ENCODE measurements around the gene TMEM187.
A peak's percentile ranks its signal among the peaks of the same experiment; 100 is the strongest.
"Not testable (repeated sequence)": the region's sequence is repeated elsewhere in the genome, so short reads cannot be mapped to it uniquely, and the experiment has no call there.

The TMEM187 gene

DNA sequence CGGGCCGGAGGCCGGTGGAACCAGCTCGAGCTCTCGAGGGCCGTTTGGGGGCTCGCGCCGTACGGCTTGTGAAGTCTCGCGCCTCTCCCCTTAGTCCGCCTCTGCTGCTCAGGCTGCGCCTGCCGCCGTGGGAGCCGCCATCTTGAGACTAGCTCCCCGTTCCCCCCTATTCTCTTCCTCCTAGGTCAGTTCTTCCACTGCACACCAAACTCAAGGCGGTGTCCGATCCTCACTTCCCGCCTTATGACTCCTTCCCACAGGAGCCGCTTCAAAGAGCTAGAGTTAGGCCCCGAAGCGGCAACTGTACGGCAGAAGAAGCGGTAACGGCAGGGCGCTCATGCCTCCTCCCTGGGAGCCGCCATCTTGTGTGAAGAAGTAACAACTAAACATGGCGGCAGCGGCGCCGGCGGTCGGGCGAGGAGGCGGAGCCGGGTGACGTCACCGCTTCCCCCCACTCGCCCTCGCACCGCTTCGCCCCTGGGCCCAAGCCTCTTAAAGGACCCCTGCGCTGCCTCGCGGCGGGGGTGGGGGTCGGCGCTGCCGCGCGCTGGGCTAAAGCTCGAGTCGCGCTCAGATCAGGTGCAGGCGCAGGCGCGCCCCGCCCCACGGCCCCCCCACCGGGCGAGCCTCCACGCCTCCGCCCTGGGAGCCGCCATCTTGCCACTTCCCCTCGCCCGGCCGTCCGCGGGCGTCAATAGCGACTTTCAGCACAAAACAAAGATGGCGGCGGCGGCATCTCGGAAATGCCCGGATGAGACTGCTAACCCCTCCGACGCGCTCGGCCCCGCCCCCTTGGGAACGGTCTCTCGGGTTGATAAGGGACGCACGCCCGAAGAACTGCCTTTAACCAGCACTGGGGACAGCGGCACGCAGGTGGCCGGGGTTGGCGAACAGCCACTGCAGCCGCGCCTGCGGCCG is 845 bp upstream of the TMEM187 start, which contains the start of gene HCFC1:
HCFC1 (minus strand) TSS at position 369 of the 918 bp plus-strand sequence. CDS start 978 bp downstream, outside the sequence.
- DNase-seq (ENCODE audit: low spot score), result peak; percentile 58

DNA sequence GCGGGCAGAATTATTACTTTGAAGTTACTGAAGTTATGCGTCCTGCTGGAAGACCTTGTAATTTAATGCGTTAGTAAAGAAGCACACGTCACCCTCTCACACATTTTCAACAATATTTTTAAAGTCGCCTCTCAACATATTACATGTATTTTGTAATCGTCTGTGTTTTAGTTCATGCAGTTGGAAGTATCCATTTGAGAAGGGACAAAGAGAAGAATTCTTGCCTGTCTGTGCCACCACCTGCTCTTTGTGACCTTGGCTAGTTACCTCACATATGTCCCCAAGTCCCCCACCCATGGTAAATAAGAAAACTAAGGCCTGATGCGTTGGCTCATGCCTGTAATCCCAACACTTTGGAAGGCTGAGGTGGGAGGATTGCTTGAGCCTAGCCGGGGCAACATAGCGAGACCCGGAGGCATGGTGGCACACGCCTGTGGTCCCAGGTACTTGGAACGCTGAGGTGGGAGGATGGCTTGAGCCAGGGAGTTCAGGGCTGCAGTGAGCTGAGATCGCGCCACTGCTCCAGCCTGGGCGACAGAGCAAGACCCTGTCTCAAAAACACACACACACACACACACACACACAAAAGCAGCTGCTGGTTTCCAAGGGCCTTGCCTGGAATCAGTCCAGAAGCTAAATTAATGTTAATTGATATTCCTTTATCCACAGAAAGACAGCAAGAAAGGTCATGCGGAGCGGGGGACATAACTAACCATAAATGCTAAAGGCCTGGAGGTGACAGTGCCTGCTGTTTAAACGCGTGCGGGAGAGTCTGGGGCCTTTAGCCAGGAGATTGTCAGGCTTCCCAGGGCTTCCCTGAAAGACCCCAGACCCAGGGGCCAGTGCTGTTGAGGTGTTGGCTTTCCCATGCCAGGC is 811 bp downstream of the TMEM187 start:
- no peak for DNase-seq (ENCODE audit: low spot score)

DNA sequence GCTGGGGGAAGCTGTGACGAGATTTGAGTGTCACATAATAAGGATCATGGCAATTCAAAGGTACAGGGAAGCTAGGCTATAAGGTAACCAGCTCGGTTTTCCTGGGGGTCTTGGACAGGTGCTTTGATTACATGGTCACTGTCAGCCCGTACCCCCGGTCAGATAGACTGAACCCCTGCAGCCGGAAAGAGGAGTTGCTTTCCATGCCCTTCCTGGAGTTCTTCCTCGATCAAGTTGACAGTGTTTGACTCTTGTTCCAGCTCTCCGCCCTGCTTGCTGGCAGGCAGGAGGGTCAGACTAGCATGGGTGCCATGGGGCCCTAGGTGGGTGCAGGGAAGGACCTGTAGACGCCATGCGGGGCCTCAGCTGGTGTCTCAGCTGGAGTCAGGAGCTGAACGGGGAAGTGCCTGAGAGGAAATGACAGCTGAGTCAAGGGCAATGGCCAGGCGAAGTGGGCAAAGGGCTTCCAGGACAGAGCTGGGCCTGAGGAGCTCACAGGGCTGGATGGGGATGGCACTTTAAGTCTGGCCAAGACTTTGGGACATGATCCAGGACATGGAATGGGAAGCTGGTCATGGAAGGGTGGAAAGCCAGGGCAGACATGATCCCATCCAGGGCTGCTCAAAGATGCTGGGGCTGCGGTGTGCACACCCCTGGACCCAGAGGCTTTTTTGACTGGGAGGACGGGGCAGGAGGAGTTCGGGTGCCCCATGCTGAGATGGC is 1.6 kb downstream of the TMEM187 start:
- no peak for DNase-seq (ENCODE audit: low spot score)

DNA sequence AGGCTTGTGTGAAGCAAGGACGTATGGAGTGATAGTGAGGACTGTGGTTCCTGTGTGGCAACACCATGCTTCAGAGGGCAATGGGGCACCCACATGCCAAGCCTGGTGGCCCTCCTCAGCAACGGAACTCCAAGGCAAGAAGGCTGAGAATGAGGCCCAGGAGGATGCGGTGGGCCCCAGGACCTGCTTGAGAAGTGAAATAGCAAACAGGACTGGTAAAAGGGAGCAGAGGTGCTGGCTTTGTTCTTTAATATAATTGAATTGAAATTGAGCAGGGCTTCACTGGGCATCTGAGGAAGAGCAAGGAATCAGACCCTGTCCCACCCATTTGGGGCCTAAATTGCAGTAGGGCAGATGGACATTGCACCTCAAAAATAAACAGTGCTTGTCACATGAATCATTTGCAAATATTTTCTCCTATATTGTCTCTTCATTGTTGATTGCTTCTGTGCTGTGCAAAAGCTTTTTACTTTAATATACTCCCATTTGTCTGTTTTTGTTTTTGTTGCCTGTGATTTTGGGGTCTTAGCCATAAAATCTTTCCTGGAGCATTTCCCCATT is 2.3 kb downstream of the TMEM187 start:
- no peak for DNase-seq (ENCODE audit: low spot score)

DNA sequence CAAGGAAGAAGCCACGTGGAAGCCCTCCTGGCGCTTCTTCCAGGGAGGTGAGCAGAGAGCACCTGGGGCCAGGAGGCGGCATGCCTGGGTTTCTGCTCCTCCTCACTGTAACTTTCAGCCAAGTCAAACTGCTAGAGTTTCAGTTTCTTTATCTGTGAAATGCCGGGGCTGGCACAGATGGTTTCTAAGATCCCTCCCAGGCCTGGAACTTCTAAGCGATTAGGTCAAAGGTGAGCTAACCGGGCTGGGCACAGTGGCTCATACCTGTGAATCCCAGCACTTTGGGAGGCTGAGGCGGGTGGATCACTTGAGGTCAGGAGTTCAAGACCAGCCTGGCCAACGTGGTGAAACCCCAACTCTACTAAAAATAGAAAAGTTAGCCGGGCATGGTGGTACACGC is 7.8 kb downstream of the TMEM187 start:
- DNase-seq (ENCODE audit: low spot score), result not testable (repeated sequence)

DNA sequence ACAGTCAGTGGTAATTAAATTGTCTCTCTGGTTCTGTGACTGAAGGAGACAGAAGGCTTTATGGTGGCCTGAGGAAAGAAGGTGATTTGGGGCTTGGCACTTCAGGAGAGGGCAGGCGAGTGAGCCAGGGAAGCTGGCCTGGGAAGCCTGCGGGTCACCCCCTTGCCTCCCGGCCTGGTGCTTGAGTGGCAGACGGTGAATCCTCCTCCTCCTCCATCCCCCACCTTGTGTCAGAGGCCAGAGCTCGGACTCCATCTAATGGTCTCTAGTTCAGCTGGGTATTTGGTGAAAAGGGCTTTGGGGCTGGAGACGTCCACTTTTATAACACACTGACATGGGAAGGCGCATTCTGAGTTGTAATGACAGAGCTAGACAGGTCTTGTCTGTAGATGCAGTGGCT is 8.7 kb downstream of the TMEM187 start:
- DNase-seq (ENCODE audit: low spot score), result no peak

DNA sequence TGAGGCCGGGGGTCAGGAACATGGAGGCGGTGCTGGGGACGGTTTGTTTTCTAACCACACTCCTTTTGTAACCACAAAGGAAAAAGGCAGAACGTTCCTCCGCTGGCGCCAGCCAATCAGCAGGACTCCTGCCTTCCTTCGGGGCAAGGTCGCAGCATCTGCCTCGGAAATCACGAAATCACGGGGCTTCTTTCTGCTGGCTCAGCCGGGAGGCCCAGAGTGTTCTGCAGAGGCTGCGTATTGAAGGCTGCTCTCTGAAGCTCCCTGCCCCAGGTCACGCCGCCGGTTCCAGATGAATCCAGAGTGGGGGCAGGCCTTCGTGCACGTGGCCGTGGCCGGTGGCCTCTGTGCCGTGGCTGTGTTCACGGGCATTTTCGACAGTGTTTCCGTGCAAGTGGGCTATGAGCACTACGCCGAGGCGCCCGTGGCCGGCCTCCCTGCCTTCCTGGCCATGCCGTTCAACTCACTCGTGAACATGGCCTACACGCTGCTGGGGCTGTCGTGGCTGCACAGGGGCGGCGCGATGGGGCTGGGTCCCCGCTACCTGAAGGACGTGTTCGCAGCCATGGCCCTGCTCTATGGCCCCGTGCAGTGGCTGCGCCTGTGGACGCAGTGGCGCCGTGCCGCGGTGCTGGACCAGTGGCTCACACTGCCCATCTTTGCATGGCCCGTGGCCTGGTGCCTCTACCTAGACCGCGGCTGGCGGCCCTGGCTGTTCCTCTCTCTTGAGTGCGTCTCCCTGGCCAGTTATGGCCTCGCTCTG is 9.4 kb downstream of the TMEM187 start:
- DNase-seq (ENCODE audit: low spot score), result no peak

DNA sequence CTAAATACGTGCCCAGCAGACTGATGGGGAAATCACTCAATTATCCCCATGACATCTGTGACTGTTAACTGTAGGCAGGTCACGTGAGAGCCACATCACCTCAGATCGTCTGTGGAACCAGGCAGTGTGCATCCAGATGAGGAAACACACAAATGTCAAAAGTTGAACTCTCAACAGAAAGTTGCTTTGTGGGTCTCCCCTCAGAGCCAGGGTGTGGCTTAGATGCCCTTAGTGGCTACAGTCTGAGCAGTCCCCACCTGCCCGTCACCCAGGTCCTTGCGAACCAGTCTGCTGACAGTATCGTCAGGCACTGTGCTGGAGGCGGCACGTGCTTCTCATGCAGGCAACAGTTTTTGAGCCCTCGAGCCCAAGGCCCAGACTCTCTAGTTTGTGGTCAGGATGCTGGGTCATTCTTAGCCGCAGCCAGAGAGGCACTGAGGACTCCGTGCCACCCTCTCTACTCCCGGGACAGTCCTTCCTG is 10.8 kb downstream of the TMEM187 start:
- DNase-seq (ENCODE audit: low spot score), result no peak

DNA sequence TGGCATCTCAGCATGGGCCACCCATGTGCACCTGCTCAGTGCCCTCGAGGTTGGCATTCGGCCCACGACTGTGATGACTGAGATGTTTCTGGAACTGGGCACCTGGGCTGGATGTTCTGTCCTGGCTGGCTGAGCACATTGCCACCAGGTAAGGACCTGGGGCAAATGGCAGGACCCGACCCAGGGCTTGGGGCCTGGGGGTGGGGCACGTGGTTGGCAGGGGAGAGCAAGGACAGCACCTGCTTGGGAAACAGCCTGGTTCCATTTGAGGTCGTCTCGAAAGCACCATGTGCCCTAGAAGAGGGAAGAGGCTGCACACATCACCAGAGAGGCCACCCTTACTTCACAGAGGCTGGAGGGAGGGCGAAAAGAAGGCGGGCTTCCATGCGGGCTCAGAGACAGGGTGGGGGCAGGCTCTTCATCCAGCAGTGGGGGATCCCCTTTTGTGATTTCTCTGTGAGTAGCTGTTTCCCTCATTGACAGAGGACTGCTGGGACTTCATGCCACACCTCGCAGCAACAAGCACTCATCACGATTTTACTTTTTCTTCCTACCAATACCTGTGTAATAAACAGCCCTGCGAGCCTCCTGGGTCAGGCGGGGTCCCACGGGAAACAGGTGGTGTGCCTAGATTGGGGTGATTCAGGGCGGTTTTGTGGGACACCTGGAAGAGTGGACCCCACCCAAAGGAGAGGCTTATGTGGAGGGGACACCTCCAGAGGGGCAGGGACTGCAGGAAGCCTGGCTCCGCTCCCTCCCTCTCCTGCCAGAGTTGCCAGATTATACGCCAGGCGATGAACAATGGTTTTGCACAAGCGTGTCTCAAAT is 12.0 kb downstream of the TMEM187 start:
- DNase-seq (ENCODE audit: low spot score), result no peak

DNA sequence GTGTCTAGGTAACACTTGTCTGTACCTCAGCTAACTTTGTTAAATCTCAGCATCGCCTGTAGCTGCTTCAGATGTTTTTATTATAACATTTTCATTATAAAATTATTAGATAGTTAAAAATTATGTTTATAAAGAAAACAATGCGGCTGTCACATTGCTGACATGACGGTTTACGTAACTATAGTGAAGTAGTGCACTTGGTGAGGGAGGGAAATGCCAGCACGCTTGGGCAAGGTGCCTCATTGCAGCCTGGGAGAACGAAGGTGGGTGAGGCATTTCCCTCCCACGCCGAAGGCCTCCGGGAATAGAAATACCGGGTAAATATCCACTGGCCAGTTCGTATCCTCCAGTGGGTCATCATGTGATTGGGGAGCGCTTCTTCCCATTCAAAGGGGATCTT is 15.9 kb downstream of the TMEM187 start:
- DNase-seq (ENCODE audit: low spot score), result no peak

DNA sequence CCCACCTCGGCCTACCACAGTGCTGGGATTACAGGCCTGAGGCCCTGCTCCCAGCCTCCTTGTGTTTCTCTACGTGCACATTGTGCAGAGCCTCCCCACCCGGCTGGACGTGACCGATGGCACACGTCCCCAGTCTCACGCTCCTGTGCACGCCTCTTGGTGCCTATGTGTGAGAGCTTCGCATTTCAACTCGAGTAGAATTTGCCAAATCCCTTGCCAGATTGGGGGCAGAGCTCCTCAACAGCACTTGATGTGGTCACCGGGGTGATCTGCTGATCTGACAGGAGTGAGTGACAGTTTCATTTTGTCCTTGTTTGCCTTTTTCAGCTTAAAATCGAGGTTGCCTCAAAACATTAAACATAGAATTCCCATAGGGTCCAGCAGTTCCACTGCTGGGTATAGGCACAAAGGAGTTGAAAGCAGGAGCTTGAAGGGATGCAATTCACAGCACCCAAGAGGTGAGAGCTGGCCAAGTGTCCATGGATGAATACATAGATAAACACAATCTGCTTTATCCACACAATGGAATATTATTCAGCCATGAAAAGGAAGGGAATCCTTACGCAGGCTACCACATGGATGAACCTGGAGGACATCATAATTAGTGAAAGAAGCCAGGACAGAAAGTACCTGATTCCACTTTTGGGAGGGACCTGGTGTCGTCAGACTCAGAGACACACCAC is 17.6 kb downstream of the TMEM187 start:
- no peak for DNase-seq (ENCODE audit: low spot score)

DNA sequence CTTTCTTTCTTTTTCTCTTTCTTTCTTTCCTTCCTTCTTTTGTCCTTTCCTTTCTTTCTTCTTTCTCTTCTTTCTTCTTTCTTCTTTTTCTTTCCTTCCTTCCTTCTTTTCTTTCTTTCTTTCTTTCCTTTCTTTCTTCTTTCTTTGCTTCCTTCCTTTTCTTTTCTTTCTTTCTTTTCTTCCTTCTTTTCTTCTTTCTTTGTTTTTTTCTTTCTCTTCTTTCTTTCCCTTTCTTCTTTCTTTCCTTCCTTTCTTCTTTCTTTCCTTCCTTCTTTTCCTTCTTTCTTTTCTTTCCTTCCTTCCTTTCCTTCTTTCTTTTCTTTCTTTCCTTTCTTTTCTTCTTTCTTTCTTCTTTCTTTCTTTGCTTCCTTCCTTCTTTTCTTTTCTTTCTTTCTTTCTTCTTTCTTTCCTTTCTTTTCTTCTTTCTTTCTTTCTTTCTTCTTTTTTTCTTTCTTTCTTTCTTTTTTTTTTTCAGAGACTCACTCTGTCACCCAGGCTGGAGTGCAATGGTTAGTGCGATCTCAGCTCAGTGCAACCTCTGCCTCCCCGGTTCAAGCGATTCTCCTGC is 18.5 kb downstream of the TMEM187 start:
- DNase-seq (ENCODE audit: low spot score), result no peak

DNA sequence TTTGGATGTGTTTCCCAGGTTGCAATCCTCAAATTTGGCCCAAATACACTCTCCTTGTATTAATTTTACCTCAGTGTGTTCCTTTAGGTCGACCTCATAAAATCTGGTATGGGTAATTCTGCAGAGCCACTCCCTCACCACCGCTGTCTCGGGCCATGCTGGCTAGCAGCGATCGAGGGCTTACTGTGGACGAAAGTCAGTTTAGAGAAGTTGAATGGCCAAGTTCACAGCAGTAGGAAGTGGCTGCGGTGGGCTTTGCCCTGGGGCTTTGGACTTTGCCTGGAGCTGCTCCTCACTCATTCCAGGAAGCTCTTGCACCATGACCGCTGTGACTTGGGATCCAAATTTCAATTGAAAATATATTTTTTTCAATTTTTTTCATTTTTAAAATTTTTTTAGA is 19.6 kb downstream of the TMEM187 start:
- DNase-seq (ENCODE audit: low spot score), result no peak

DNA sequence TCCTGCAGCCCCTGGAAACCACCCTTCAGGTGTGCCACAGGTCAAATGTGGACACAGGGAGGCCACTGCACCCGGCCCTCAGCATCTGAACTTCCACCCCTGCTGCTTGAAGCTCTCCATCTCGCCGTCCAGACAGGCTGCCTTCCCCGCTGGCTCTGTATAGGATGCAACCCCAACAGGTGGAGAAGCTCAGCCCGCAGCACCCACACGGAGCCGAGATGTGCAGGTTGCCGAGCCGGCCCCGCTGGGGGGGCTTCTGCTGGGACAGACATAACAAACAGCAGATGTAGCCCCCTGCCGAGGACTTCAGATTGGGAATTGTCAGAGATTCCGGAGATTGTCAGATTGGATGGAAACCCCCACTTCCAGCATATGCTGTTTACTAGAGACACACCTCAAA is 20.5 kb downstream of the TMEM187 start:
- DNase-seq (ENCODE audit: low spot score), result no peak

DNA sequence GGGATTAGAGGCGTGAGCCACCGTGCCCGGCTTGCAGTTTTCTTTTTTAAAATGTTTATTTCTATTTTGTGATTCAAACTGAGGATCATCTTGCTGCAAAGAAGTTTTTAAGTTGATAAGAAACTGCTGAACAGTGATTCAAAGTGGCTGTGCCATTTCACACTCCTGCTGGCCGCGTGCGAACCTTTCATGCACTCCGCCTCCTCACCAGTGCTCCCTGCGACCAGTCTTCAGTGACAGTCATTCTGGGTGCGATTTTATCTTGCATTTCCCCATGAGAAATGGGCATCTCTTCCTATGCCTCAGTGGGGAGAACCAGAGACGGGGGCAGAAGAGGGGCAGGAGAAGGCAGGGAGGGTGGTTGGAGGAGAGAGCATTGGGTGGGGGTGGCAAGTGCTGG is 21.4 kb downstream of the TMEM187 start:
- no peak for DNase-seq (ENCODE audit: low spot score)

DNA sequence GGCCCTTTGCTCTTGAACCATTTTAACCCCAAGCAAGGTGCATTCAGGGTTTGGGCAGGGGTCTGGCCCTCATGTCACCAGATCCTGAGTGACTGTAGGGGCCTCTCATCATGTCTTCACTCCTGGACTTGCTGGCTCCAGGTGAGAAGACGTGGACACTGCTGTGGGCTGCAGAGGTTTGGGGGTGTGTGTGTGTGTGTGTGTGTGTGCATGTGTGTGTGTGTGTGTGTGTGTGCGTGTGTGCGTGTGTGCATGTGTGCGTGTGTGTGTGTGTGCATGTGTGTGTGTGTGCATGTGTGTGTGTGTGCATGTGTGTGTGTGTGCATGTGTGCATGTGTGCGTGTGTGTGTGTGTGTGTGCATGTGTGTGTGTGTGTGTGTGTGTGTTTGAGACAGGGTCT is 21.8 kb downstream of the TMEM187 start:
- not testable (repeated sequence) for DNase-seq (ENCODE audit: low spot score)

DNA sequence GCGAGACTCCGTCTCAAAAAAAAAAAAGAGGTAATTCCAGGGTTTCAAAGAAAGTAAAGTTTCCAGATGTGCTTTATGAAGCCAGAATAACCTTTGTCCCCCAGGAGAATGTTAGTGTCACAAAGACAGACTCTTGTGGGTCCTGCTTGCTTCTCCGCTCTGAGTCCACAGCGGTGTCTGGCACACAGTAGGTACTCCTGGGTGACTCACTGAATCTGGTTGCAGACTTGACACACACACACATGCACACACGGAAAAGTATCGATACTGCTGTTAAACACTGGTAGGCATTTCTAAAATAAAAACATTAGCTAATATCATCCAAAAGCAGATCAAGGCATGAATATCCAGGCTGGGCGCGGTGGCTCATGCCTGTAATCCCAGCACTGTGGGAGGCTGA is 22.9 kb downstream of the TMEM187 start:
- DNase-seq (ENCODE audit: low spot score), result no peak

DNA sequence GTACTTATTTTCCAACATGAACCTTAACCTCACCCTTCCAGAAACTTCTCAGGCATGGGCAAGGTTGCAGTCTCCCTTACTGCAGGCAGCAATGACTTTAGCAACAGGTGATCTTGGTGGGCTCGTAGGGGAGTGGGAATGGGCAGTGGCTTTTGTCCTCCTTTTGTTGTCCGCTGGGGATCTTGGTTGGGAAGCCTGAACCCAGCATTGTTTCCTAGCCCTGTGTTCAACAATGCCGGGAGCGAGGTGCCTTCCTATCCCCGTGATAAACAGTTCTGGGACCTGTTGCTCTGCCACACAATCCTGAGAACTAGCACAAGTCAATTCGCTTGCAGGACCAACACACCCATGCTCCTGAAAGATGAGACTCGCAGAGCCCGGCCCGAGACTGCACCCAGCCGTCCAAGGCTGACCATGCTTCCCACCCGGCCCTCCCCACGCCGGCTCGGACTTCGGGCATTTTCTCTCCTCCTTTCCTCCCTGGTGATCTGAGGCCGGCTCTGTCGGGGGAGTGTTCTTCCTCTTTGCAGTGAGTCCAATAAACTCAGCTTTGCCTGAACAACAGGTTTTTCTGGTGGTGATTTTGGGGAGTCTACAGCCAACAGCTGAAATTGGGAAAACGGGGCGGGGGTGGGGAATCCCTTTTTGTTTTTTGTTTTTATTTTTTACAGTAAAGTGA is 26.9 kb downstream of the TMEM187 start:
- no peak for DNase-seq (ENCODE audit: low spot score)

DNA sequence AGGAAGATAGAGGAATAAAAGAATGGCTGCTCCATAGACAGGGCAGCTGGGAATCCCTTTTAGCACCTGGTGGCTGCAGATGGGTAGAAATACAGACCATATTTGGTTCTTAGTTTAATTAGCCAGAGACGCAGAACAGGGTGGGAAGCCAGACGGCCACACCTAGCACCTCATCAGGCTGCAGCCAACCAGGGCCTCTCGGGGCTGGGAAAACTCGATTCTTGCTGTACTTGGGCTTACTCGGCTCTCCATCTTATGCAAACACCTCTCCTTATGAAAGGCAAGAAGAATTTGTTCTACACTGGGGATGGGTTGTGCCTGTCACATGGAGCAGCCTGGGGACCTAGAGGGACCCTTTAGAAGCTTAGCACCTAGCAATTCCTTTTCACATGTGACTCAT is 27.5 kb downstream of the TMEM187 start:
- no peak for DNase-seq (ENCODE audit: low spot score)

Measured in iPS-NIHi11 (cell line).